Activated T-helper 17 cell treated with anti-CD3 and anti-CD28 coated beads, Interleukin-2, amount 50 U/mL, for 72 hours (primary cell): ENCODE measurements around the gene ASCL2. TPM values are rescaled to one million over a fixed set of nuclear protein-coding genes. Genes with fewer than 3 reads are reported as not detected.
A peak's percentile ranks its signal among the peaks of the same experiment; 100 is the strongest.

Experiments
- ATAC-seq: fragments of 150-1000 bp; cut with Tn5 transposase; replicated peaks from 2 replicates; pipeline ENCODE4 v1.10.0; 2021; ENCODE audit warnings: mild to moderate bottlenecking, moderate library complexity
- H3K27ac Mint-ChIP-seq: one replicate; pipeline ENCODE4 v1.8.0; 2022; ENCODE audit warnings: mixed read lengths
- H3K27me3 Mint-ChIP-seq: one replicate; pipeline ENCODE4 v1.8.0; 2022; ENCODE audit warnings: mixed read lengths
- H3K36me3 Mint-ChIP-seq: one replicate; pipeline ENCODE4 v1.8.0; 2022; ENCODE audit warnings: low read depth, mild to moderate bottlenecking, mixed read lengths
- H3K4me1 Mint-ChIP-seq: one replicate; pipeline ENCODE4 v1.8.0; 2022; ENCODE audit warnings: mixed read lengths
- H3K4me3 Mint-ChIP-seq: one replicate; pipeline ENCODE4 v1.8.0; 2022; ENCODE audit warnings: mild to moderate bottlenecking, mixed read lengths
- H3K9me3 Mint-ChIP-seq: one replicate; pipeline ENCODE4 v1.8.0; 2022; ENCODE audit warnings: mixed read lengths
- total RNA-seq, 2 donors: library from RNA; stranded (reverse); gene quantifications; one replicate each; pipeline ENCODE4 v1.2.3, GENCODE V29; 2022

Gene ASCL2
- total RNA-seq, result 1 to 10 TPM; 1.2 to 5.1 TPM

GRCh38 chr11:2270322-2271076, at the start of gene ASCL2:
Gene ASCL2 (minus strand): TSS chr11:2270588. CDS start chr11:2270332, 256 bp downstream.
- Mint-ChIP-seq H3K4me3 (peak within 1 kb of the TSS; percentile 67), H3K27me3 (peaks cover 13% of the 10 kb centered on the region), H3K4me1 (peaks cover 11% of the 10 kb centered on the region), H3K9me3 (no peaks in the 10 kb centered on the region), H3K36me3 (no peaks in the 10 kb centered on the region), H3K27ac (no peak within 1 kb of the TSS)
- ATAC-seq, result no peak

- peaks cover 4% of the 10 kb centered on the region for H3K27me3 Mint-ChIP-seq
- H3K9me3 Mint-ChIP-seq, result peaks cover 4% of the 10 kb centered on the region
- H3K4me3 Mint-ChIP-seq, result no peak overlapping the region
- no peaks in the 10 kb centered on the region for H3K4me1 Mint-ChIP-seq
- no peaks in the 10 kb centered on the region for H3K36me3 Mint-ChIP-seq
- H3K27ac Mint-ChIP-seq, result no peak overlapping the region
- no peak for ATAC-seq
Observed at GRCh38 chr11:2319791-2320472, 49.5 kb upstream of the ASCL2 start.

- ATAC-seq, result no peak
- H3K4me1 Mint-ChIP-seq, result no peaks in the 10 kb centered on the region
- H3K27me3 Mint-ChIP-seq, result peaks cover 4% of the 10 kb centered on the region
- no peak overlapping the region for H3K27ac Mint-ChIP-seq
- H3K36me3 Mint-ChIP-seq, result no peaks in the 10 kb centered on the region
- no peak overlapping the region for H3K4me3 Mint-ChIP-seq
- no peaks in the 10 kb centered on the region for H3K9me3 Mint-ChIP-seq
Observed at GRCh38 chr11:2318707-2319106, 48.3 kb upstream of the ASCL2 start.

- ATAC-seq, result no peak
- H3K4me1 Mint-ChIP-seq, result no peaks in the 10 kb centered on the region
- peaks cover 4% of the 10 kb centered on the region for H3K27me3 Mint-ChIP-seq
- H3K4me3 Mint-ChIP-seq, result no peak overlapping the region
- no peaks in the 10 kb centered on the region for H3K9me3 Mint-ChIP-seq
- H3K36me3 Mint-ChIP-seq, result no peaks in the 10 kb centered on the region
- no peak overlapping the region for H3K27ac Mint-ChIP-seq
Observed at GRCh38 chr11:2318123-2318522, 47.7 kb upstream of the ASCL2 start.

GRCh38 chr11:2317354-2318050, 47.1 kb upstream of the ASCL2 start:
- no peaks in the 10 kb centered on the region for H3K4me1 Mint-ChIP-seq

GRCh38 chr11:2316963-2317244, 46.5 kb upstream of the ASCL2 start:
- no peaks in the 10 kb centered on the region for H3K36me3 Mint-ChIP-seq
- H3K27ac Mint-ChIP-seq, result no peak overlapping the region
- no peak overlapping the region for H3K4me3 Mint-ChIP-seq

More at GRCh38 chr11:2317354-2318050, 47.1 kb upstream of the ASCL2 start:
- no peaks in the 10 kb centered on the region for H3K36me3 Mint-ChIP-seq
- no peak overlapping the region for H3K4me3 Mint-ChIP-seq
- H3K9me3 Mint-ChIP-seq, result no peaks in the 10 kb centered on the region
- ATAC-seq, result no peak
- H3K27ac Mint-ChIP-seq, result no peak overlapping the region
- H3K27me3 Mint-ChIP-seq, result peaks cover 4% of the 10 kb centered on the region

GRCh38 chr11:2316169-2316962, 46.0 kb upstream of the ASCL2 start:
- H3K4me3 Mint-ChIP-seq, result no peak overlapping the region
- no peaks in the 10 kb centered on the region for H3K36me3 Mint-ChIP-seq
- H3K9me3 Mint-ChIP-seq, result no peaks in the 10 kb centered on the region
- no peaks in the 10 kb centered on the region for H3K4me1 Mint-ChIP-seq
- no peak overlapping the region for H3K27ac Mint-ChIP-seq
- H3K27me3 Mint-ChIP-seq, result no peaks in the 10 kb centered on the region
- ATAC-seq, result no peak

More at GRCh38 chr11:2316963-2317244, 46.5 kb upstream of the ASCL2 start:
- Mint-ChIP-seq H3K27me3 (peaks cover 1% of the 10 kb centered on the region), H3K9me3 (no peaks in the 10 kb centered on the region), H3K4me1 (no peaks in the 10 kb centered on the region)
- ATAC-seq, result no peak

- no peaks in the 10 kb centered on the region for H3K4me1 Mint-ChIP-seq
- H3K27me3 Mint-ChIP-seq, result no peaks in the 10 kb centered on the region
- H3K4me3 Mint-ChIP-seq, result no peak overlapping the region
- H3K36me3 Mint-ChIP-seq, result no peaks in the 10 kb centered on the region
- no peak for ATAC-seq
- H3K27ac Mint-ChIP-seq, result no peak overlapping the region
- H3K9me3 Mint-ChIP-seq, result no peaks in the 10 kb centered on the region
Observed at GRCh38 chr11:2315395-2316168, 45.2 kb upstream of the ASCL2 start.

- no peak overlapping the region for H3K4me3 Mint-ChIP-seq
- H3K36me3 Mint-ChIP-seq, result no peaks in the 10 kb centered on the region
- H3K9me3 Mint-ChIP-seq, result no peaks in the 10 kb centered on the region
- no peak overlapping the region for H3K27ac Mint-ChIP-seq
- H3K27me3 Mint-ChIP-seq, result no peaks in the 10 kb centered on the region
- no peaks in the 10 kb centered on the region for H3K4me1 Mint-ChIP-seq
- ATAC-seq, result no peak
Observed at GRCh38 chr11:2314525-2315394, 44.4 kb upstream of the ASCL2 start.

GRCh38 chr11:2314136-2314524, 43.7 kb upstream of the ASCL2 start:
- no peak overlapping the region for H3K27ac Mint-ChIP-seq
- H3K36me3 Mint-ChIP-seq, result no peaks in the 10 kb centered on the region
- no peaks in the 10 kb centered on the region for H3K9me3 Mint-ChIP-seq
- H3K4me3 Mint-ChIP-seq, result no peak overlapping the region
- no peaks in the 10 kb centered on the region for H3K4me1 Mint-ChIP-seq
- no peak for ATAC-seq
- H3K27me3 Mint-ChIP-seq, result no peaks in the 10 kb centered on the region

- Mint-ChIP-seq H3K27ac (no peak overlapping the region), H3K27me3 (no peaks in the 10 kb centered on the region), H3K36me3 (no peaks in the 10 kb centered on the region), H3K4me1 (no peaks in the 10 kb centered on the region), H3K9me3 (no peaks in the 10 kb centered on the region), H3K4me3 (no peak overlapping the region)
- ATAC-seq, result no peak
Observed at GRCh38 chr11:2313051-2313951, 42.9 kb upstream of the ASCL2 start.

- Mint-ChIP-seq H3K9me3 (no peaks in the 10 kb centered on the region), H3K4me3 (no peak overlapping the region), H3K4me1 (no peaks in the 10 kb centered on the region), H3K27ac (no peak overlapping the region), H3K27me3 (no peaks in the 10 kb centered on the region), H3K36me3 (no peaks in the 10 kb centered on the region)
- ATAC-seq, result no peak
Observed at GRCh38 chr11:2312232-2313042, 42.0 kb upstream of the ASCL2 start.
